ENCODE measurements around the gene LMF2.
"Not testable (repeated sequence)": the region's sequence is repeated elsewhere in the genome, so short reads cannot be mapped to it uniquely, and the experiment has no call there.

The LMF2 gene

GRCh38 chr22:50522806-50523438, 15.4 kb upstream of the LMF2 start:
- peak; percentile 19 for DNase-seq

GRCh38 chr22:50522208-50522805, 14.8 kb upstream of the LMF2 start:
- no peak for DNase-seq

- no peak for DNase-seq
Observed at GRCh38 chr22:50521710-50522109, 14.2 kb upstream of the LMF2 start.

- DNase-seq, result no peak
Observed at GRCh38 chr22:50520826-50521453, 13.4 kb upstream of the LMF2 start.

GRCh38 chr22:50520184-50520583, 12.7 kb upstream of the LMF2 start:
- not testable (repeated sequence) for DNase-seq

- no peak for DNase-seq
Observed at GRCh38 chr22:50519151-50519550, 11.6 kb upstream of the LMF2 start.

- DNase-seq, result no peak
Observed at GRCh38 chr22:50518606-50519005, 11.1 kb upstream of the LMF2 start.

GRCh38 chr22:50517495-50518260, 10.2 kb upstream of the LMF2 start:
- no peak for DNase-seq

- no peak for DNase-seq
Observed at GRCh38 chr22:50516891-50517290, 9.4 kb upstream of the LMF2 start.

- DNase-seq, result no peak
Observed at GRCh38 chr22:50516068-50516467, 8.6 kb upstream of the LMF2 start.

GRCh38 chr22:50513175-50513574, 5.7 kb upstream of the LMF2 start:
- no peak for DNase-seq

GRCh38 chr22:50508897-50509296, 1.4 kb upstream of the LMF2 start:
- DNase-seq, result no peak

GRCh38 chr22:50507991-50508884, 736 bp upstream of the LMF2 start, which contains the start of gene NCAPH2:
TSS of gene NCAPH2 (plus strand) at chr22:50508224. CDS start at chr22:50508338, 114 bp downstream.
- peak; percentile 13 for DNase-seq

- no peak for DNase-seq
Observed at GRCh38 chr22:50506611-50507420, 686 bp downstream of the LMF2 start.

GRCh38 chr22:50505776-50506610, 1.5 kb downstream of the LMF2 start:
- DNase-seq, result no peak

GRCh38 chr22:50505276-50505775, 2.2 kb downstream of the LMF2 start:
- no peak for DNase-seq

- DNase-seq, result no peak
Observed at GRCh38 chr22:50504369-50505211, 2.9 kb downstream of the LMF2 start.

GRCh38 chr22:50503475-50504145, 3.9 kb downstream of the LMF2 start:
- DNase-seq, result no peak

All from suppressor macrophage treated with lipopolysaccharide for 4 hours (primary cell).